ENCODE measurements around the gene APP.

Gene APP

DNA sequence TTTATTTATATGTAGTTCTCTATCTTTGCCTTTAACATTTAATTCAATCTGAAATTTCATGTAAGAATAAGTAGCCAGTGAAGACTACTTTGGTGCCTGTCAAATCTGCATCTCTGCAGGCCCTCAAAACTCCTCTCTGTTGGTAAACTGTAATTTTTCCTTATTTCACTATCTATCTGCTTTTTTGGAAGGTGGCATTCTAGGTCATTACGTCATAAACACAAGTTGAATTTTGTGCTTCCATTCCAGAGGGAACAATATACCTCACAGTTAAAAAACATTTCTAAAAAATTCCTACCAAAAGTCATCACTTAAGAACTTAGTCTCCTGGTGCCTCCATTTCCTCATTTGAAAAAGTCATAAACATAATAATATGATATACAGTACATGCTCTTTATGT lies 259.8 kb downstream of the APP start:
- Histone ChIP-seq H3K9me2 (replicated peaks; ENCODE audit: insufficient read depth, low read length) (no peaks in the 10 kb centered on the region), H4K20me1 (ENCODE audit: low read depth, low read length) (no peaks in the 10 kb centered on the region), H3K4me3 (ENCODE audit: insufficient read depth, low read length, poor library complexity, severe bottlenecking) (no peak overlapping the region), H3K27me3 (ENCODE audit: low read length) (no peaks in the 10 kb centered on the region), H3K79me2 (ENCODE audit: insufficient read depth, low read length) (no peaks in the 10 kb centered on the region), H3K9me3 (ENCODE audit: insufficient read depth, low read length) (no peaks in the 10 kb centered on the region), H3K27ac (ENCODE audit: low read depth, low read length) (no peak overlapping the region), H2AFZ (ENCODE audit: low read depth, low read length, severe bottlenecking) (no peak overlapping the region), H3F3A (ENCODE audit: insufficient read depth) (no peaks in the 10 kb centered on the region), H3K36me3 (ENCODE audit: low read length) (no peaks in the 10 kb centered on the region), H3K9ac (ENCODE audit: low read length) (no peak overlapping the region), H3K4me2 (ENCODE audit: low read depth, low read length, poor library complexity, severe bottlenecking) (peak overlapping the region; percentile 36)
- no peak for TF ChIP-seq EZH2phosphoT487 (conservative IDR thresholded peaks at IDR 0.05; ENCODE audit: low read length)
- TF ChIP-seq, protein P1, sequence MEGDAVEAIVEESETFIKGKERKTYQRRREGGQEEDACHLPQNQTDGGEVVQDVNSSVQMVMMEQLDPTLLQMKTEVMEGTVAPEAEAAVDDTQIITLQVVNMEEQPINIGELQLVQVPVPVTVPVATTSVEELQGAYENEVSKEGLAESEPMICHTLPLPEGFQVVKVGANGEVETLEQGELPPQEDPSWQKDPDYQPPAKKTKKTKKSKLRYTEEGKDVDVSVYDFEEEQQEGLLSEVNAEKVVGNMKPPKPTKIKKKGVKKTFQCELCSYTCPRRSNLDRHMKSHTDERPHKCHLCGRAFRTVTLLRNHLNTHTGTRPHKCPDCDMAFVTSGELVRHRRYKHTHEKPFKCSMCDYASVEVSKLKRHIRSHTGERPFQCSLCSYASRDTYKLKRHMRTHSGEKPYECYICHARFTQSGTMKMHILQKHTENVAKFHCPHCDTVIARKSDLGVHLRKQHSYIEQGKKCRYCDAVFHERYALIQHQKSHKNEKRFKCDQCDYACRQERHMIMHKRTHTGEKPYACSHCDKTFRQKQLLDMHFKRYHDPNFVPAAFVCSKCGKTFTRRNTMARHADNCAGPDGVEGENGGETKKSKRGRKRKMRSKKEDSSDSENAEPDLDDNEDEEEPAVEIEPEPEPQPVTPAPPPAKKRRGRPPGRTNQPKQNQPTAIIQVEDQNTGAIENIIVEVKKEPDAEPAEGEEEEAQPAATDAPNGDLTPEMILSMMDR (IDR thresholded peaks at IDR 0.05; ENCODE audit: insufficient read depth, low read length, poor library complexity, severe bottlenecking): no peak

DNA sequence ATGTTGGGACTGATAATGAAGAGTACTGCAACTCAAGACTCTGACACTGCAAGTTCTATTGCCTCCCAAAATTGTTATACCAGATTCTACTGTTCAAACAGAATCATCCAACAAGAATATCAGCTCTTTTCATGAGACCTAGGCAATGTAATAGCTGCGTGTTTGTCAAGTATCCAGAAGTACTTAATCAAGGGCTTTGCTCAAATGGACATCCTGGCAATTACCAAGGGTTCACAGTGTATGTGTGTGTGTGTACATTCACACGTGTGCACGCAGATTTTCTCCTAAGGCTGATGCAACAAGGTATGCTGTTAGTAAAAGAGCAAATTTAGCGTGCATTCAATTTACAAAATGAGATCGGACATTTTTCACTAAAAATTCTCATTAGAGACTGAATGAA lies 261.2 kb downstream of the APP start:
- H3K36me3 ChIP-seq (ENCODE audit: low read length): no peaks in the 10 kb centered on the region
- H3K4me2 ChIP-seq (ENCODE audit: low read depth, low read length, poor library complexity, severe bottlenecking): no peak overlapping the region
- TF ChIP-seq, protein P1 (IDR thresholded peaks at IDR 0.05; ENCODE audit: insufficient read depth, low read length, poor library complexity, severe bottlenecking): no peak
- no peak for TF ChIP-seq EZH2phosphoT487 (conservative IDR thresholded peaks at IDR 0.05; ENCODE audit: low read length)
- H3K9ac ChIP-seq (ENCODE audit: low read length): no peak overlapping the region
- H3K9me3 ChIP-seq (ENCODE audit: insufficient read depth, low read length): no peaks in the 10 kb centered on the region
- H4K20me1 ChIP-seq (ENCODE audit: low read depth, low read length): no peaks in the 10 kb centered on the region
- H3K9me2 ChIP-seq (replicated peaks; ENCODE audit: insufficient read depth, low read length): no peaks in the 10 kb centered on the region
- no peak overlapping the region for H3K27ac ChIP-seq (ENCODE audit: low read depth, low read length)
- H2AFZ ChIP-seq (ENCODE audit: low read depth, low read length, severe bottlenecking): no peak overlapping the region
- no peaks in the 10 kb centered on the region for H3K79me2 ChIP-seq (ENCODE audit: insufficient read depth, low read length)
- no peak overlapping the region for H3K4me3 ChIP-seq (ENCODE audit: insufficient read depth, low read length, poor library complexity, severe bottlenecking)
- no peaks in the 10 kb centered on the region for H3K27me3 ChIP-seq (ENCODE audit: low read length)
- H3F3A ChIP-seq (ENCODE audit: insufficient read depth): no peaks in the 10 kb centered on the region

DNA sequence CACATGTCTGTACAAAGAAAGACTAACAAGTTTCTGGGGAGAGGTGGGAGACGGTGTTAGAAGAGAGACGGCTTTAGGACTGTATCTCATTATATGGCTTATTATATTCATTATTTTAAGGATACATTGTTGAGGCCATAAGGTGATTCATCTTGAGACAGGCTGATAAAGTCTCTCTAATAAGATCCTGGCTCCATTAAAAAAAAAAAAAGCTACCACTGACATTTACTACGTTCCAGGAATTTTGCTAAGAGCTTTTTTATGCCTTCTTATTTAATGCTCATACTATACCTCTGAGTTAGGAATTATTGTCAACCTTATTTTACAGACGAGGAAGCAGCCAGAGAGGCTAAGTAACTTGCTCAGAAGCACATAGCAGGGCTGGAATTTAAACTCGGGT lies 262.1 kb downstream of the APP start:
- H3K36me3 ChIP-seq (ENCODE audit: low read length): no peaks in the 10 kb centered on the region
- H3K9me3 ChIP-seq (ENCODE audit: insufficient read depth, low read length): no peaks in the 10 kb centered on the region
- no peaks in the 10 kb centered on the region for H3K9me2 ChIP-seq (replicated peaks; ENCODE audit: insufficient read depth, low read length)

More for the DNA sequence above, 262.1 kb downstream of the APP start:
- Histone ChIP-seq H2AFZ (ENCODE audit: low read depth, low read length, severe bottlenecking) (no peak overlapping the region), H3K9ac (ENCODE audit: low read length) (no peak overlapping the region), H3F3A (ENCODE audit: insufficient read depth) (no peaks in the 10 kb centered on the region), H4K20me1 (ENCODE audit: low read depth, low read length) (no peaks in the 10 kb centered on the region), H3K4me3 (ENCODE audit: insufficient read depth, low read length, poor library complexity, severe bottlenecking) (no peak overlapping the region), H3K79me2 (ENCODE audit: insufficient read depth, low read length) (no peaks in the 10 kb centered on the region), H3K27ac (ENCODE audit: low read depth, low read length) (no peak overlapping the region), H3K27me3 (ENCODE audit: low read length) (no peaks in the 10 kb centered on the region), H3K4me2 (ENCODE audit: low read depth, low read length, poor library complexity, severe bottlenecking) (no peak overlapping the region)
- TF ChIP-seq EZH2phosphoT487 (conservative IDR thresholded peaks at IDR 0.05; ENCODE audit: low read length): no peak
- TF ChIP-seq, protein P1 (IDR thresholded peaks at IDR 0.05; ENCODE audit: insufficient read depth, low read length, poor library complexity, severe bottlenecking): no peak
